GM21529 (cell line): Measurements from ENCODE around the gene FMNL2.
"Not testable (repeated sequence)": the region's sequence is repeated elsewhere in the genome, so short reads cannot be mapped to it uniquely, and the experiment has no call there.

Experiments
- ATAC-seq: cut with Tn5 transposase; IDR thresholded peaks from one replicate; pipeline ENCODE4 v1.9.1; 2021; ENCODE audit not compliant: unreplicated experiment

The FMNL2 gene

DNA sequence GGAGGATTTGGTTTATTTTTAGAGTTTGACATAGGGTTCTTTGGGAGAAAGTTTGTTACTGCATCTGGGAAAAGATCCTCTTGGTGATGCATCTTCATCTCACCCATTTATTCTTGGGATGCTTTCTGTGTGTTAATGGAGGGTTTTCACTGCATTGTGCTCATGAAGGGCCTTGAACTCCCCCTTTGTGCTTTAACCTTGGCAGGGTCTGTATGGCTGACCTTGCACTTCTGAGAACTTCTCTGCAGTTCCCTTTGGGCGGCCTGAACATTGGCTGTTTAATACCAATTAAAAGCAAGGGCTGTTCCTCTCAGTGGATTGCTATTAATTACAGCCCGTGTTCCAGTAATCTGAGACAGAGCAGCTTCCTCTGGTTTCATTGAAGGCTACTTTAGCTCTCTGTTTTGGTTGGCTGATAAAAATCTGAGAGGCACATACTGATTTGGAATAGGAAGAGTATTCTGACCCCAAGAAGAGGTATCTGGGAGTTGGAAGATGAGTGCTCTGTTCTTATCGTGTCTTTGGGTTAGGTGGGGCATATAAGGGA lies 37.5 kb downstream of the FMNL2 start:
- ATAC-seq, result no peak

DNA sequence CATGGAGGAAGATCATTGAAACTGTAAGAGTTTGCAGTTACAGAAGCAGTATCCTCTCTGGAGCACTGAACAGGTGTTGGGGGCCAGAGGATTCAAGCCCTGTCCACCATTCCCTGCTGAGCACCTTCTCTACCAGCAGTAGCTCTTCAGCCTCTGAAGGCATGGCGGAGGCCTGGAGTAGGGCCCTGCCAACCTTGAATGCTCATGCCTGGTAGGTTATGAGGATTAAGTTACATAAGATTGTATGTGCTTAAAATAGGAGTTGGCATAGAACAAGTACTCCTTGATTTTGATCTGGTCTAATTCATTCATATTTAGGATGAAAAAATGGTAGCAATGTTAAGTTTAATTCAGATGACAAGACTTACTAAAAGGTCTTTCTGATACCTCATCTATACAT lies 40.2 kb downstream of the FMNL2 start:
- ATAC-seq, result no peak

DNA sequence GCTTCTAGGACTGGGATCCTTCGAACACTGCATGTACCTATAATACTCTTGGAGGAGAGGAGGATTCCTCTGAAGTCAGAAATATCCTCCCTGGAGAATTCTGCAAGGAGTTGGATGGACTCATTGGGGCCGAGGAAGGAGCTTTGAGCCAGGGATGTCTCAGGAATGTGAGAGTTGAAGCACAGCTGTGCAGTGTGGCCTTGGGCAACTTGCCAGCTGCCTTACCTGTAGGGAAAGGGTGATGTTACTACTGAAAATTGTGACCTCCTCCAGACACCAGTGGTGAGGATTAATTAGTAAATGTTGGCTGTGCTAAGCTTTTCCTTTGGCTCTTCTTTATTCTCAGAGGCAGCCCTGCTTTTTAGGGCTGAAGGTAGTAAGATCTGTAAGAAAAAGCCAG lies 41.4 kb downstream of the FMNL2 start:
- ATAC-seq, result no peak

DNA sequence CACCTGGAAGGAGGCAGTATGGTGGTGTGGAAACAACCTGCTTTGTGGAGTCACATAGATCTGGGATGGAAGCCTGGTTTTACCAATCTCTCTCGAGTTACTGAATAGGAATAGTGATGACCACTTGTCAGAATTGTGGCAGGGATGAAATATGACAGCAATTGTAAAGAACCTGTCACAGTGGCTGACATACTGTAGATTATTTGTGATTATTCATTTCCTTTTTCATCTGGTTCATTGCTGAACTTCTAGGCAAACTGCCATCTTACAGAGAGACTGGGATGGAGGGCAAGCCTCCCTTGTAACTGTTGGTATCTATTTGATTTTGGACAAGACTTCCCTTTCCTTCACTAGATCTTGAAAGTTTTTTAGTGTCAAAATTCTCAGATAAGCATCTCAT lies 42.0 kb downstream of the FMNL2 start:
- ATAC-seq, result no peak

DNA sequence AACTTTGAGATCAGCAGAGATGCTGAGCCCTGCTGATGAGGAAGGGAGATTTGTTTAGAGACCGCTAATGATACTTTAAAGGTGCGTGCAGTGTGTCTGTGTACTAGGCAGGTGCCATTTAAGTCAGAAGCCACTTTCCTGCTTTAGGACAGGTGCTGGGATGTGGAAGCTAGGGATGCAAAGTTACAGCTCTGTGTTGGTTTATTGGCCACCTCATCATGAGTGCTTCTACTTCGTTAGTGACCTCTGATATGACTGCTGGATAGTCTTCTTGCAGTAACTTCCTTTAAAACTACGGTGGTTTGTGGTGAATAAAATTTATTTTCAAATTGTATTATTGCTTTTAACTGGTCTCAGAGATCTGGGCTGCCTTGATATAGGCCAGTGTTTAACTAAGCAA lies 44.1 kb downstream of the FMNL2 start:
- ATAC-seq, result no peak

DNA sequence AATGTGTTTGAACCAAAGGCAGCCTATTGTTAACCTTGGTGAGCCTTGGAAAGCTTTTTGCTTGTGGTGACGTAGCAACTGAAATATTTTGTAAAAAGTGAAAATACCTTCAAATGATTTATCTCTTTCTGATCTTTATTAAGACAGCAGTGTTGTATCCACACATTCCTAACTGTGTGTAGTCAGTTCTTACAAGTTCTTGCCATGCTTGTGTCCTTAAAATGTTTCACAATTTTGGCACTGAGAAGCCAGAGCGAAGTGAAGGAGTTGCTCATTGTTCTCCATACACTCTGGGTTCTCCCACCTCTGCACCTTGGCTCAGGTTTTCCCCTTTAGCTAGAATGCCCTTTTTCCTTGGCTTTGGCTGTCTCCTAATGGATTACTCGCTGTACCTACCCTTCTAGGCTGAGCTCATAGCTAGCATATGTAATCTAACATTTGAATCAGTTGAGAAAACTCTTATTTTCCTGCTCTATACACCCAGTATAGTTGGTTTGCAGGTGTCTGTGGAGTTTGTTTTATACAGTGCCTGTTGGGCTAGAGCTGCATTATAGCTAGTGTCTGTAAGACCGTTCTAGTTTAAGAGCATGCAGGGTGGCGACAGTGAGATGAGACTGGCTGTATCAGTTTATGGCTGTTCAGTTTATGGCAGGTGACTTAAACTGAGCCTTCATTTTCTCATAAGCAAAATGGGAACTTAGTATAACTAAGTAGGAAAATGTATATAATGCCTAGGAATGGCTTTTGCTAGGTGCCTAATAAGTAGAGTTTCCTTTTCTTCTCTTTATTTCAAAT lies 45.5 kb downstream of the FMNL2 start:
- ATAC-seq, result no peak

DNA sequence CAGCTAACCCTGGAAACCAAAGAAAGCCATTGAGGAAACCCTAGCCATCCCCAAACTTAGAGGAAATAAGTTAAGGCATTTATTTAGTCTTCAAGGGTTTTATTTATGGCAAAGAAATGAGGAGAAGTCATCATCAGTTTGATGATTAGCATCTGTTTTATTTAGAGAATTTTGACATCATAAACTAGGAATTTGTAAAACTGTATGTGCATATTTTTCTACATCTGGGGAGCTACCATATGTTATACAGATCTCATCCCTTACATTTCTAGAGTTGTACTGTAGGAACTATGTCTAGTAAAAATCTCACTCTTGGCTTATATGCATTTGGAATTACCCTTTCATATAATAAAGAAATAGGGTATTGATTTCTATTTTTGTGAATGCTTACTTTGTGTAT lies 48.7 kb downstream of the FMNL2 start:
- ATAC-seq, result no peak

DNA sequence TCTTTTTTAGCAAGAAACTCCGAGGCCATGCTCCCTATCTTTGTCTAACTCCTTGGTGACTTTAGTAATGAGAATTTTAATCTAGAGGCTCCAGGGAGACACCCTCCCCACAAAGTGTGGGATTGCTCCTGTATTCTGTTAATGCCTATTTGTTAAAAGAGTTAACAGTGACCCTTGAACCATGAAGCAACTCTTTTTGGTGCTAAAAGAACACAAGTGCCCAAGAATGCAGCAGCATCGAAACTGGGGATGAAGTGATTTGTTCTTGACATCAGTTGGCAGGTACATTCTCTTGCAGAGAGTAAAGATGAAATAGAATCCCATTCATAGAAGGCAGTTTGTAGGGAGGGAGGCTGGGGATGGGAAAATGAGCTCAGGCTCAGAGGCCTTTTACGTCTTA lies 50.0 kb downstream of the FMNL2 start:
- ATAC-seq, result no peak

DNA sequence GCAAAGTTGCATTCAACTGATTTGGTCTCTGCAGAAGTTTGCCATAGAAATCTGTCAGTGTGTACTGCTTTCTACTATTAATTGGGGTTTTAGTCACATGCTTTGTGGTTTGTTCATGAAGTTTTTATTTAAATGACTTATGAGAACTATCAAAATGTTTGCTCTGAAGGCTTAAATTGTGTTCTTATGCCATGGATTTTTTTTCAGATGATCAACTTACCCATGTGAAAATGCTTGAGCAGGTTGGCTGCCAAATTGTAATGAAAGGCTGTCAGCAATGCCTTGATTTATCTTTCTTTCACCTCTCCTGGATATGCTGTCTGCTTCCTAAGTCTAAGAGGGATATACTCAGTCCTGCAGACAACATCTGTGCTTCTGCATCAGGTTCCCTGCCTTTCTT lies 50.7 kb downstream of the FMNL2 start:
- no peak for ATAC-seq

DNA sequence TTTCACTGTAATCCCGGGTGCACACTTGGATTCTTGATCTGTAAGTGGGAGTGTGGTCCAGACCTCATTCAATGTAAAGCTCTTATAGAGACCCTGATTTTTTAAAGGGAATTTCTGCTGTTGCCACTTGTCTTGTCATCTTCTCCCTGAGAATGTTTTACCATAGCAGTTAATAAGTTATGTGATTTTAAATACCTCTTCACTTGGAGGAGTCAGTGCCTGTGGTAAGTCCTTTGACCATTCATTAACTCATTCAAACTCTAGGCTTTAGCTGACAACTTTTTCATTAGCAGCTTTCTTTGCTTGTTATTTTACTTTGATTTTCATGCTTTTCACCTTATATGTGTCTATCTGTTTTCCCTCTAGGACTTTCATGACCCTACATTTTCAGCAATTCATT lies 51.3 kb downstream of the FMNL2 start:
- no peak for ATAC-seq

DNA sequence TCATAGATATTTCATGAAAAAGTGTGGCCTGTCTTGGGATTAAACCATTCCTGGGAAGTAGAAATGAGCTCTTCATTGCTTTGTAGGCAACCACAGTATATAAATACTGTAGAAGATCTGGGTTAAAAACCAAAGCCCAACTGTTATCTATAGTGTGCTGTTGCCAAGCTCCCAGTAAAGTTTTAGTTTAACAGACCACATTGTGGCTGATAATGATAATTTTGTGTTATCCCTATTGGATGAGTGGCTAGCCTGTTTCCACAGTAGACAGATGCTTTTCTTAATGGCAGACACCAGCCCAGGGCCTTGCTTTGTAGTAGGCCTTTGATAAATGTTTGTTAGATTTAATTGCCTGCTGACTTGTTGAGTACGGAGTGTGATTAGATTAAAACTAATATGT lies 52.1 kb downstream of the FMNL2 start:
- ATAC-seq, result no peak

DNA sequence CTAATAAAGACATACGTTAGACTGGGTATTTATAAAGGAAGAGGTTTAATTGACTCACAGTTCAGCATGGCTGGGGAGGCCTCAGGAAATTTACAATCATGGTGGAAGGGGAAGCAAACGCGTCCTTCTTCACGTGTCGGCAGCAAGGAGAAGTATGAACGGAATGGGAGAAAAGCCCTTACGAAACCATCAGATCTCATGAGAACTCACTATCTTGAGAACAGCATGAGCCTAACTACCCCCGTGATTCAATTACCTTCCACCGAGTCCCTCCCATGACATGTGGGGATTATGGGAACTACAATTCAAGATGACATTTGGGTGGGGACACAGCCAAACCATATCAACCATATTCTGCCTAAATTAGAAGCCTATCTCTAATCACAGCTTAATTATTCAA lies 53.3 kb downstream of the FMNL2 start:
- not testable (repeated sequence) for ATAC-seq

DNA sequence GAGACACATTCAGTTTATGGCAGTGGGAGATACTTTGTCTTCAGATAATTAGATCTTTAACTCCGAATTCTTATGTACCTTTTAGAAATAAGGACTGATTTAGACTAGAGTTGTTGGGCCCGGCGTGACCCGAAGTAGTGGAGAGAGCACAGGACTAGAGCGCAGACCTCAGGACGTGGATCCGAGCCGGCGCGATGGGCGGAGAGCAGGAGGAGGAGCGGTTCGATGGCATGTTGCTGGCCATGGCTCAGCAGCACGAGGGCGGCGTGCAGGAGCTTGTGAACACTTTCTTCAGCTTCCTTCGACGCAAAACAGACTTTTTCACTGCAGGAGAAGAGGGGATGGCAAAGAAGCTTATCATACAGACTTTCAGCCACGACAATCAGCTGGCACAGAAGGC lies 54.5 kb downstream of the FMNL2 start:
- no peak for ATAC-seq

DNA sequence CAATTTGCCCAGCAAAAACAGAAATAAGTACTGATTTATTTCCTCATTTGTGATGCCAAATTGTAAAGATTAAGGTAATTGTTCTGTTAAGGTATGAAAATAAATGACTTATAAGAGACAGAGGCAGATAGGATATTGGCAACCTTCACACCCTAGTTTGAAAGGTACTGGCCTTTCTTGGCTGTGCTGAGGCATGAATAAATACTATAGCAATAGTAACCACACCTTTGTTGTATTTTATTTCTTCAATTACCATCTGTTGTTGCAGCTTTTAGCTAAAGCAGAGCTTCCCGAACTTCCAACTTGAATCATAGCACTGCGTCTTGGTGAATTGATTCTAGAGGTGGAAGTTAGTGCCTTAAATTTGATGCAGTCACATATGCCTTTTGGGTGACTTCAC lies 55.9 kb downstream of the FMNL2 start:
- no peak for ATAC-seq

DNA sequence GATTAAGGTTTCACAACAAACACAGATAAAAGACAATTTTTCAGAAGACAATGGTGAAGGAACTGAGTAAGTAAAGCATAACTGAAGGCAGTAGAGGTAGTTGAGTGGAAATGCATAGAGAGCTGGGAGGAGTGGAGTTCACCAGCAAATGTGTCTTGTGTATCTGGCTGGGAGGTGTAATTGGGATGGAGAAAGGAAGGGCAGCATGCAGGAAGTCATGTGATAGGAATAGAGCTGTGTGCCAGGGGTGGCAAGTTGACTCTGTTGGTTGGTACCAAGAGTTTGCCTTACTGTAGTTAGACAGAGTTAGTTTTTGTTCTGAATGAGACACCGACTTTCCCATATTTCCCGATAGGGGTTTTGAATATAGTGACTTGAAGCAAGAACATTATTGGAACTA lies 56.3 kb downstream of the FMNL2 start:
- ATAC-seq, result no peak

DNA sequence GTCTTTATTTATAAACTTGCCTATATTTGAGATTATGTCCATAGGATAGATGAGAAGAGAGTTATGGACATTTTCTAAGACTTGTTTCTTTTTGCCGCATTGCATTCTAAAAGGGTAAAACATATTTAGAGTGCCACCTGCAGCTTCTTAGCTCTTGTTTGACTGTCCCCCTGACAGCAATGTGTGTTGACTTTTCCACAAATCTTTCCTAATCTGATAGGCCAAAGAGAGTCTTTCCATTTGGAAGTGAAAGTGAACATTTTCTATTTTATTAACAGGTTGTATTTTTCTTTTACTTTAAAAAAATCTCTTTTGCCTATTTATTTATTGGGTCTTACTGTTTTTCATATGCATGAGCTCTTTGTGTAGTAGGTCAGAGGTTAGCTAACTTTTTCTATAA lies 58.4 kb downstream of the FMNL2 start:
- ATAC-seq, result no peak

DNA sequence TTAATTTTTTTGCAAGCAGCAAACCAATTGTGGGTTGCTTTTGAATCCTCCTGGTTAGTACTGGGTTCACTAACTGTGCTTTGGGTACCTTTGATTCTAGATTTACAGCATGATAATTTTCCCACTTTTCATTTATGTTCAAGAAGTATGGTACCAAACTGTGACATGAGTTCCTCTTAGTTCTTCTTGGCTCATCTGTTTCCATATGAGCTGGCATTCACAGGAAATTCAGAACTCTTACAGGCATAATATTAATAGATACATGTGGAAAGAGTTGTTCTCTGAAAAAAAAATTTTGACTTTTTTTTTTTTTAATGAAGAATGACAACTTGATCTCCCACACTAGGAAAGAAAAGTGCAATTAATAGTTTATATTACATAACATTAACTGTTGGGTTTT lies 59.4 kb downstream of the FMNL2 start:
- ATAC-seq, result no peak

DNA sequence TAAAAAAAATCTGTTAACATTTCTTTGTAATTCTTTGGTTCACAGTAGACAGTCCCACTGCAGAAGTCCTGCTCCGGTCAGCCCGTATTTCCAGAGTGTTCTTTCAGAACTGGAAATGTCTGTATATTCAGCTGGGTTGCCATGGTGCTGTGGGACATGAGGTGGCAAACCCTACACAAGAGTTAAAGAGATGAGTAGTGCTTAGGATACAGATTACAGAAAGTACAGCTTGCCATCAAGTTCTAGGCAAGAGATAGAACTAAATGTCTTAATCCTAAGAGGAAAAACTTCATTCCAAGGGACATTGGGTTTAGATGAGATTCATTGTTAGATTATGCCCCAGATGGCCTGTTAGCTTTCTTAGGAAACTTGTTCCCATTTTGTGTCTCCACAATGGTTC lies 60.1 kb downstream of the FMNL2 start:
- ATAC-seq, result no peak

DNA sequence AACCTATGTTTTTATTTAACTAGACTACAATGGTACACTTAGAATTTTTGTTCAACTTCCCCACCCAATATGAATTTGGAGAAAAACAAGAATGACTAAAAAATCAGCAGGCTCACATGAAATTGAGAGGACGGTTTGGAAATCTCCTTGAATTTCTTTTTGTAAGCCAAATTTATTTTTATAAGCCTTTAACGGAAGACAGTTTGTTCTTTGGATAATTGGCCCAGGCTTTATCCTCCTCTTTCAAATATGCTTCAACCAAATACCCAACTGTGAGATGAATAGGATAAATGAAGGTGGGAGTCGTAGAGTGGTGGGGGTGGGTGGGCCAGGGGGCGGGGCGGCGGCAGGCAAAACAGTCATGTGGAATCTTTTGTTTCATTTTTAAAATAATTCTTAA lies 60.6 kb downstream of the FMNL2 start:
- no peak for ATAC-seq

DNA sequence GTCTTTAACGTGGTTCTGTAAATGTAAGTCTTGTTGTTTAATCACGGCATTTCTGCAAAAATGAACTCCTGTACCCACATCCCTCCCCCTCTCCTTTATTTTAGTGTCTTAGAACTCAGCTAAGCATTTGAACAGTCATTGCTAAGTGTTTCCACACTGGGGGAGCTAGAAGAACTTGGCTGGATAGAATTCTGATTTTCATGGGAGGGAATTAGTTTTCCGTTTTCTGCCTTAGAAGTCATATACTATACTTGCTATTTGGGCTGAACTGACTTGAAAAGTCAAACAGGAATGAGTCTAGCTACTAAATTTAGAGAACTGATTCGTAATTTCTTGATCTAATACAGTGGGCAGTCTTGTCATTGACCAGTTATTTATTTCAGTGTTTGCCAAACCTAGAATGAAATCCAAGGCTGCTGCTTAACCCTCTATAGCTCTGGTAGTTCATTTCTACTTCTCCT lies 61.1 kb downstream of the FMNL2 start:
- no peak for ATAC-seq

DNA sequence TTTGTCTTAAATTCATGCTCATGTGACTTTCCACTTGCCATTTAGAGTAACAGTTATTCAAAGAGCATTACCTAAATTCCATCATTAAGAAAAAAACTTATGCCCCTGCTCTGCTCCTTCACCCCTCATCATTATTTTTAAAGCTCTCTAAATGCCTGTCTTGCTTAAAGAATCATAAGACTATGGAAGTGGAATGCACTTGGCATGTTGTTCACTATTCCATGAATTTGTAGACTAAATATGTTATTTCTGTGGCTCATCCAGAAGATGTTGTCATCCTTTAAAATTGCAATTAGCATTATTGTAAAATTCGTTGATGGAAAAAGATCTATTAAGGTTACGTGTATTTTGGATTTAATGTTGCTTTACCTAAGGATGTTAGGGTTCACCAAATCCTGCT lies 61.8 kb downstream of the FMNL2 start:
- ATAC-seq, result no peak

DNA sequence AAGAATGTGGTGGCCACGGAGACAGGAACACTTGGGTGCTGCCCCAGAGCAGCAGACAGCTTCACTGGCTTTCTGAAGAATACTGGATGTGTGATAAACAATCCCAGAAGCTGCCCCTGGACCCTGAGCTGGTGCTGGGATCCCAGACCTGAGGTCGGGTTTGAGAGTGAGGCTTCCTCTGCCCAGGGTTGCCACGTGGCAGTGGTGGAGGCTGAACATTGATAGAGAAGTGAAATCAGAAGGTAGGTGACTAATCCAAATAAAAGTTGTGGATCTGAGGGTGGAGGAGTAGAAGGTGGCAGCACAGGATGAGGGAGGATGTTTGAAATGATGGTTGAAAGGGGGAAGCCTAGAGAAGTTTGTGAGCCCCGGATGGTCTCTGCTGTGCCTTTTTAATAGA lies 64.0 kb downstream of the FMNL2 start:
- ATAC-seq, result no peak

DNA sequence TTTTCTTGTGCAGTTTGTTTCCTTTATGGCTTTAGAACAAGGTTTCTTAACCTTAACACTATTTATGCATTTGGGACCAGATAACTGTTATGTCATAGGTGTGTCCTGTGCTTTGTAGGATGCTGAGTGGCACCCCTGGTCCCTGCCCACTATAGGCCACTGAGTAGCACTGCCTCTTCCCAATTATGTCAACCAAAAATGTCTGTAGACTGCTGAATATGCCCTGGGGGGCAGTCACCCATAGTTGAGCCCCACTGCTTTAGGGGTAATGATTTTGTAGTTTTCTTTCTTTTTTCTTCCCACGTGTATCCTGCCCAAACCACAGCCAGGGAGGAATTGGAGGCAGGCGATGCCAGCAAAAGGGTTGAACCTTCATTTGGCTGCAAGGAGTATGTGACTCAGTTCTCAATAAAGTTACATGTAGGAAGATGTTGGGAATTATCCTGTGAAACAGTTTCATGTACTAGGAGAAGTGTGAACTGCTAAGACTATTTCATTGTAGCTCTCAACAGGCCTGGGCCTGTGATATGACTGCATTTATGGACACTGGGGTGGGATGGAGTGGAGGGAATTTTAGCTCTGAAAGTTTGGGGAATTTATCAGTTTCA lies 65.7 kb downstream of the FMNL2 start:
- no peak for ATAC-seq
